HL-60 (cell line): Measurements from ENCODE around the gene KATNB1.

Source experiments
- POLR2AphosphoS5 ChIP-seq: IDR thresholded peaks from 2 replicates; pipeline ENCODE4 v1.6.1; 2012; ENCODE audit warnings: low read depth
- TF ChIP-seq, protein P1 (sequence below): IDR thresholded peaks from one replicate; pipeline ENCODE4 v1.5.1; 2011; ENCODE audit warnings: low read length, control low read depth, inconsistent platforms; ENCODE audit not compliant: insufficient read depth

DNA sequence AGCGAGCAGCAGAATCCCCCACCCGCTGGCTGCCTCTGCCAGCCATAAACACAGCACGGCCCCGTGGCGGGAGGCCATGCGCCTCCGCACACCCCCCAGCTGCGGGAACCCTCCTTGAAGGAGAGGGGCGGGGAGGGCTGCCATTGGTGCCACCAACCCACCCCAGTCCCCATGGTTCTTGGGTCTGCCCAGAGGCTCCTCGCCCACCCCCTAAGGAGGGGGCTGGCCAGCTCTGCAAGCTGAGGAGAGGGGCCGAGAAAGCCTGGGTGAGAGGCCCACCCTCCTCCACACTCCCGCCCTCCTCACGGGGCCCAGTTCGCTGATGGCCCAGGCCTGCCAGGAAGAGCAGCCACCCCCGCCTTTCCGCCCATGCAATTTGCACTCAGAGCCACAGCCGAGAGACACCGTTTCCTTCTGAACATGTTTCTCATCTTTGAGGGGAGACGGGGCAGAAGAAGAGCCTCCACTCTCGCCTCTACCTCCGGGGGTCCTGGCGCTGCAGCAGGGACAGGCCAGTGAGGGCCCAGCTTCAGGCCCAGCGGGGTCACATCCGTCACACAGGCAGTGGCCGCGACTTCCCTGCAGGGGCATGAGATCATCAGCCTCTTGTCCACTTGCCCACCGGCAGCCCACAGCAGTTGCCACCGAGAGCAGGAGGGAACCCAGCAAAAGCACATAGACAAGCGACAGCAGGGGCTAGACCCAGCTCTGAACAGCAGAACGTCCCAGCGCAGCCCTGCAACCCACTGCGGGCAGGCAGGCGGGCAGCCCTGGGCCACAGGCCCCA is 23.0 kb downstream of the KATNB1 start:
- TF ChIP-seq, protein P1, sequence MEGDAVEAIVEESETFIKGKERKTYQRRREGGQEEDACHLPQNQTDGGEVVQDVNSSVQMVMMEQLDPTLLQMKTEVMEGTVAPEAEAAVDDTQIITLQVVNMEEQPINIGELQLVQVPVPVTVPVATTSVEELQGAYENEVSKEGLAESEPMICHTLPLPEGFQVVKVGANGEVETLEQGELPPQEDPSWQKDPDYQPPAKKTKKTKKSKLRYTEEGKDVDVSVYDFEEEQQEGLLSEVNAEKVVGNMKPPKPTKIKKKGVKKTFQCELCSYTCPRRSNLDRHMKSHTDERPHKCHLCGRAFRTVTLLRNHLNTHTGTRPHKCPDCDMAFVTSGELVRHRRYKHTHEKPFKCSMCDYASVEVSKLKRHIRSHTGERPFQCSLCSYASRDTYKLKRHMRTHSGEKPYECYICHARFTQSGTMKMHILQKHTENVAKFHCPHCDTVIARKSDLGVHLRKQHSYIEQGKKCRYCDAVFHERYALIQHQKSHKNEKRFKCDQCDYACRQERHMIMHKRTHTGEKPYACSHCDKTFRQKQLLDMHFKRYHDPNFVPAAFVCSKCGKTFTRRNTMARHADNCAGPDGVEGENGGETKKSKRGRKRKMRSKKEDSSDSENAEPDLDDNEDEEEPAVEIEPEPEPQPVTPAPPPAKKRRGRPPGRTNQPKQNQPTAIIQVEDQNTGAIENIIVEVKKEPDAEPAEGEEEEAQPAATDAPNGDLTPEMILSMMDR: no peak
- no peak for TF ChIP-seq POLR2AphosphoS5
